HG02938 (cell line): ENCODE data around the gene OPALIN.
"Not testable (repeated sequence)": the region's sequence is repeated elsewhere in the genome, so short reads cannot be mapped to it uniquely, and the experiment has no call there.

Experiments
- ATAC-seq: cut with Tn5 transposase; IDR thresholded peaks from one replicate; pipeline ENCODE4 v1.9.1; 2021; ENCODE audit warnings: mild to moderate bottlenecking, moderate library complexity; ENCODE audit not compliant: unreplicated experiment

OPALIN gene

DNA sequence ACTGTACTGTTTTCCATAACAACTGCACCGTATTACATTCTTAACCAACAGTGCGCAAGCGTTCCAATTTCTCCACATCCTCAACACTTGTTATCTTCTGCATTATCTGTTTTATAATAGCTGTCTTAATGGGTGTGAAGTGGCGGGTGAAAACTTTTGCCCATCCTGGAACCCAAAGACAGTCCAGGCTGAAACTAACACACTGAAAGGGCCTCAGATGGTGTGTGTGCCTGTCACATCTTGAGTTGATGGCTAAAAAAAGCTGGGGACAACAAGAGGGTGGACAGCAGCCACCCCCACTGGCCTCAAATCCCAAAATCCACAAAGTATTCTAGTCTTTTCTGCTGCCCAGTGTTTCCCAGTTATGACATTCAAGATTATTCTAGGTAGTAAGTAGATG lies 19.4 kb downstream of the OPALIN start:
- no peak for ATAC-seq

DNA sequence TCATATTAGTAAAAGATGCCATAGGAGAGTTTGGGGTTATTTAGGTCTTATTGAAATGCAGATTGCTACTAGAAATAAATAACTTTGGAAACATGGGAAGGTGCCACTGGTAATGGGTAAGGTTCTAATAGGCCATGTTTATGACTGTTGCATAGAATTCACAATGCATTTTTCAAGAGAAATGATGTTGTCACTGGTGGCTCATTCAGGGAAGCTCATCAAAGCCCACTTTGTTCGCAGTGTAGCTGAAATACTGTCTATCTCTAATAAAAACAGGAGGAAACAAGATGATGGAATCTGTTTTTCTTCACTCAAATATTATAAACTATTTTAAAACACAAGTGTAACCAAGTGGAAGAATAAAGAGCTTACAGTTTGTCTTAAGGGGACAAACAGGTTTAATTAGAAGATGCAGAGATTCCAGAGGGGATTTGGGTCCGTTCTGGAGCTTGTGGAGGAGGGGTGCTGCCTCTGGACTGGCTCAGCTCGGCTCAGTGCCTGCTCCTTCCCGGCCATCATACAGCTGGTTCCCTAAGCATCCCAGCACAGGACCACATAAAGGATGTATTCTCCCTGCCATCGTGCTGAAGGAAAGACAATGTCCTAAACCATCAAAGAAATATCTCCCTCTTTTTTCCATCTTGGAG lies 20.4 kb downstream of the OPALIN start:
- ATAC-seq: no peak

DNA sequence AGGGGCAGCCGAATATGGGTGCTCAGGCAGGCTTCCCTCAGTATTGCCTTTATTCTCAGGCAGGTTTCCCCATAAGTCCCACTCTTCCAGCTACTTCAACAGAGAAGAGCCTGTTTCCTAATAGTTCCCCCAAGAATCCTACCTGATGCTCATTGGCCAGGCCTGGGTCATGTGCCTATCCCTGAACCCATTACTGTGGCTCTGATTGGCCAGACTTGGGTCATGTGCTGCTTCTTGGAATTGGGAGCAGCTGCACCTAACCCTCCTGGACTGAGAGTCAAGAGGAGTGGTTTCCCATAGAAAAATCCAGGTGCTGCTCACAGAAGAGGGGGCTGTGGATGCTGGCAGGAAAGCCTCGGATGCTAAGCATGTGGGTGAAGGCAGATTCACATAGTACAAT lies 21.7 kb downstream of the OPALIN start:
- no peak for ATAC-seq

DNA sequence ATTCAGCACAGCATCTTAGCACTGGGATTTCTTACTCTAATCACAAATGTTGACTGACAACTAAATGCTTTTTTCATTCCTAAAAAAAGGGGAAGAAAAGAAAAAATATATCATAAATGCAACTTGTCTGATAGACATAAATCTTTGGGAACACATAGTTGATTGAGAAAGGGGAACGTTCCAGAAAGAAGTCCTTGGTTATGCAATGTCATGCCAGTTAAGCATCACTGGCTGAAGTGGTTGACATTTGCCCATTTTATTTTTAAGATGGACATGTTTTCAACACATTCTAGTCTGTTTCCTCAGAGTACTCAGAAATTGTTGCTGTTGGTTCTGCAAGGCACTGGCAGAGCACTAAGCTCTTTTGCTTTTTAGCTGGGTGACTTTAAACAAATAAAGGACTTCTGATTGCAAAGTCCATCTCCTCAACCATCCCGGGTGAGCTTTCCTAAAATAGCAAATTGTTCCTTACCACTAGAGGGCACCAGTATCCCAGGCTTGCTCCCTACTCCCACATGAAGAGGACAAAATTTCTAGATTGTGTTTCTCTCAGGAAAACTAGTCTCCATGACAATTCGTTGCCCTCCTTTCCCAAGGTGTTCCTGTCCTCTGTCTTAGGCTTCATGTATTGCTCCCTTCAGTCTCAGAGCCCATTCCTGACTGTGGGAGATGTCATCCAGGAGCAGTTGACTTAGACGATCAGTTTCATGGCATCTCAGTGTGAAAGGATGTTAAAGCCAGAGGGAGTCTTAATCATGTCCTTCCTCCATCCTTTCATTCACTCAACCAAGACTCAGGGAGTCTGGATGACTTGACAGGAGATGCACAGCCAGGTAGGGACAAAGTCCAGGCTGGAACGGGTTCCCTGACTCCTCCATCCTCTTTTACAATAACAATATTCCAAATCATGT lies 23.9 kb downstream of the OPALIN start:
- no peak for ATAC-seq

DNA sequence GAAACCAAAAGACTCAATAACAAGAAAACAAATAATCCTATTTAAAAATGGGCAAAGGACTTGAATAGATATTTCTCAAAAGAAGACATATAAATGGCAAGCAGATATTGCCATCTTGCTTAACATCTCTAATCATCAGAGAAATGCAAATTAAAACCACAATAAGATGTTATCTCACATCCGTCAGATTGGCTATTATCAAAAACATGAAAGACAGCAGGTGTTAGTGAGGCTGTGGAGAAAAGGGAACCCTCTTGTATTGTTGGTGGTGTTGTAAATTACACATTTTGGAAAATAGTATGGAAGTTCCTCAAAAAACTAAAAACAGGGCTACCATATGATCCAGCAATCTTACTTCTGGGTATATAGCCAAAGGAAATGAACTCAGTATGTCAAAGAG lies 25.7 kb downstream of the OPALIN start:
- ATAC-seq: no peak

DNA sequence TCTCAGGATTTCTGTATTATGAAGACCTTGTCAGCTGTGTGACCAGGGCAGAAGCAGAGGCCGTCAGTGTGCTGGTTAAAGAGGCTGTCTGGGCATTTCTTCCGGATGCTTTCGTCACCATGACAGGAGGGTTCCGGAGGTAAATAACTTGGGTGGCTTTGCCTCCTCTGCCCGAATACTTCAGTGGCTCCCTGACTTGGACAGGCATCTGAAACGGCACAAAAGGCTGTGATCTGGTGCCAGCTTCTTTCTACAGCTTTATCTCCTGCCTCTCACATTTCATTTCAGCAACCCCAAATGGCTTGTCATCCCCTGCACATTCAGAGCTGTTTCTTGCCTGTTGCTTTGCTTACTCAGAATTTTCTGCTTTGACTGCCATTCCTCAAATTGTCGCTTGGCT lies 31.3 kb downstream of the OPALIN start:
- ATAC-seq: no peak

DNA sequence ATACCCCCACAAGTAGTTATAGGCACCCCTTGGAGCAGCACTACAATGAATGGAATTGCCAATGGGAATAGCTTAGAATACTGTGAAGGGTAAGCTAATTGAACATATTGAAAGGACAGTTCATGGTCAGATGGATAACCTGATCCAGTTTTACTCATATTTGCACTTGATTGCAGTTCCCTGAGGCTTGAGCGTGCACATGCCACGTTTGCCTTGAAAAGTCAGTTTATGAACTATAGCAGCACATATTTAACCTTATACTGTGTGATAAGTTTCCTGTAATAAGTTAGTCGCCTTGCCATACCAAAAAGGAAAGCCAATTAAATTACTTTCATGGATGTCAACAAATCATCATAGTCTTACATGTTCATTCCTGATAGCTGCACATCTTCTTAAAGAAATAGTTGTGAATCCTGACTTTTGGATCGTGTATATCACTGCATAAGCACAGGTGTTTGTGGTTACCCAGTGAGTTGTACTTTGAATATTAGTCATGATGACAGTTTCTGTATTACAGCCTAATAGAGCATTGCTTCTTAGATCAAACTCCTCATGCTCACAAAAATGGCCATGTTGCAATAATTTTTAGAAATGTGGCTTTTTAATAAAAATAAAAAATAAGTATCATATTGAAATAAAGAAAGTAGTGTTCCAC lies 33.0 kb downstream of the OPALIN start:
- ATAC-seq: peak; percentile 98

DNA sequence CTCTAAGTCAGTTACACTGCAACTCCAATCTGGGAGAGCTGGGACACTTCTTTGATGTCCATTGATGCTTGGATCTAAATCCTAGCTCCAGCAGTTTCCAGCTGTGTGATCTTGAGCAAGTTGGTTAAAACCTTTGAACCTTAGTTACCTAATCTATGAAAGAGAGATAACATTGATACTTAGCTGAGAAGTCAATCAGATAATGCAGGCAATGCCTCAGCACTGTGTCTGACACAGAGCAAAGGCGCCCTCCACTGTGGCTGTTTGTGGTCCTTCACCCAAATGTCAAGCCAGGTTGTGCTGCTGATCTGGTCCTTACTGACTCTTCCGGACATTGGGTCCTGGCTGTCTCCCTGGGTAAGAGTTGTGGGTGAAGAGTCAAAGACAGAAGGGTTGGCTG lies 34.4 kb downstream of the OPALIN start:
- ATAC-seq: no peak

DNA sequence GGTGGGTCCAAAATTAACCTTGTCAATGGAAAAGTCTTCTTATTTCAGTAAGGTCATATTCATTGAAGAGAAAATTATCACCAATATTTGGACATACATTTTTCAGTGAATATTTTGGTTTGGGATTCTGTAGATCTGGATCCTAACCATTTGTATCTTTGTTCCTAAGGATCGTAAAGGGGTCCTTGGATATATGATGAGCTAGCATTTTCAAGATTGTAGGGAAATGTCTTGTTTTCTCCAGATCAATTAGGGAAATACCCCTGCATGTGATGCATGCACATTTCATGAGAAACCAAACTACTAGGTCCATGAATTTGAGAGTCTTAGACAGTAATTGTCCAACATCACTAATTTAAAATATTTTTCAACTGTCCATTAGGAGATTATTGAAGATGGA lies 36.5 kb downstream of the OPALIN start:
- no peak for ATAC-seq

DNA sequence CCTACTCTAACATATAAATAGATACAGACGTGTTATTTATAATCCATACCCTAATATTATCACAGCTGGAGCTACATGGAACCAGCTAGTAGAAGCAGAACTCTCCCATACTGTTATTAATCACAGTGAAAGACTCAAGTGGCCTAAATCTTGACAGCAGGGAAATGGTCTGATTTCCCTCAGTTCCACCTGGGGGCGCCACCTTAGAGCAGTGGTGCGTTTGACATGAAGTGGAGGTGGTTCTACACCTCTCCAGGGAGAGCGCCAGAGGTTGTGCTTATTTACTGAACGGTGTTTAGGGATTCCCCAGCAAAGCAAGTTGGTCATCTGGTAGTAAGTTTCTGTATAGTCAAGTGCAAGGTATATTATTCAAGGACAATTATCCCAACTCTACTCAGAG lies 37.0 kb downstream of the OPALIN start:
- ATAC-seq: no peak

DNA sequence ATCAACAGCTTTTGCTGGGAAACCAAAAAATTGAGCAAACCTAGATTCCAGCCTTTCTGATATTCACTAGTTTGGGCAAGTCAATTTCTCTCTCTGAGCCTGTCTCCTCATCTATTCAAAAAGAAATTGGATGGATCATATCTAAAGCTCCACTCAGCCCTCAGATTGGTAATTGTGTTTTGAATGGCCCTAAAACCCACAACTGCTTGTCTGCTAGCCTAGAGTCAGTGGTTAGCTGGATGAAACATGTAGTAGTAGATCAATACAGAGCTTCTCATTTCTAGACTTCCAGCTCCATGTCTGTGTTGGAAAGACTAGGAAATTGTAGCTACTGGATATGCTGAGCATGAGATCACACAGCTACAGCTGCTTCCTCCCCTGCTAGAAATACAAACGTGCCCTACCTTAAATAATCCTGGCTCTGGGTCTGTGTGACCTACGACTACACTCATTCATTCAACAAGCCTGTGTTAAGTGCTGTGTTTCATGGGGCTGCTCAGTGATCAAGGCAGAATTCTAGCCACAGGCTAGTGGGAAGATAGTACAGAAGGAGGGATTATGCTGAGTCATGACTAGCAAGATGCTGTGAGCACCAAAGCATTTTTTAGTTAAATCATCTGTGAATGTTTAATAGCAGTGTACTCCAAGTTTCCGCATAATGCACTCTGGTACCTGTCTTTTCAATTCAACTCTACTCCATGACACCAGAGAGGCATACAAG lies 38.9 kb downstream of the OPALIN start:
- ATAC-seq: no peak

DNA sequence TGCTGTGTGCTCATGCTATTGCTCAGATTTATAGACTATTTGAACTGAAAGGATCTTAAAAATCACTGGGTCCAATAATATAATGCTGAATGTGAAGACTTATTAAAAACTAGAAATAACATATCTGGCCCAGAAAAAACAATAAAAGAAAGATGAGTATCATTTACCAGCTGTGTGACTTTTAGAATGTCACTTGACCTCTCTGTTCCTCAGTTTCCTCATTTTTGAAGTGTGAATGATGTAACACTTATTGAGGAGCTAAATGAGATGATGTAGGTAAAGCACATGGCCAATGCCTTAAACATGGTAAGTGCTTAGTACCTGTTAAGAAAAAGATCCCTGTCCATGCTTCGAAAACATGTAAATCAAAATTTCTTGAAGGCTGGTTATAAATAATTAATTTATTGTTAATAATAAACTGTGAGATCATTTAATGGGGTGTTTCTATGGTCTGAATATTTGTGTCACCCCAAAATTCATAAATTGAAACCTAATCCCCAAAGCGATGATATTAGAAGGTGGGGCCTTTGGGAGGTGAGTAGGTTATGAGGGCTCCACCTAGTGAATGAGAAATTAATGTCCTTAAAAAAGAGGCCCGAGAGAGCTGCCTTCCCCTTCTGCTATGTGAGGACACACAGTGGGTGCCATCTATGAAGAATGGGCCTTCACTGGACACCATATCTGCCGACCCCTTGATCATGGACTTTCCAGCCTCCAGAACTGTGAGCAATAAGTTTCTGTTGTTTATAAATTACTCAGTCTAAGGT lies 41.6 kb downstream of the OPALIN start:
- no peak for ATAC-seq

DNA sequence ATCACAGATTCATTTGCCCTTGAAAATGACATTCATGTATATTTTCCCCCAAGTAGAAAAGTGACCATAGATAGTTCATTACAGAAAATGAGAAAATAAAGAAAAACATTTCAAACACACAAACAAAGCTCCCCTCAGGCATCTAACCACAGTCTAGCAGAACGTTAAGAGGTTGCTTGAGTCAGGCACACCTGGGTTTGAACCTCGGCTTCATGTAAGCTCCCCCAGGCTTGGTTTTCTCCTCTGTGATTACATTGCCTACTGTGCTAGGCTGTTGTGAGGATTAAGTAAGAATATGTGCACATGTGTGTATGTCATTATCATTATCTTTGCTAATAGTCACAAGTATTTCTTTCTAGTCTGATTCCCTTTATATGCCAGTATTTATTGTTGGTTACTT lies 45.5 kb downstream of the OPALIN start:
- ATAC-seq: no peak

DNA sequence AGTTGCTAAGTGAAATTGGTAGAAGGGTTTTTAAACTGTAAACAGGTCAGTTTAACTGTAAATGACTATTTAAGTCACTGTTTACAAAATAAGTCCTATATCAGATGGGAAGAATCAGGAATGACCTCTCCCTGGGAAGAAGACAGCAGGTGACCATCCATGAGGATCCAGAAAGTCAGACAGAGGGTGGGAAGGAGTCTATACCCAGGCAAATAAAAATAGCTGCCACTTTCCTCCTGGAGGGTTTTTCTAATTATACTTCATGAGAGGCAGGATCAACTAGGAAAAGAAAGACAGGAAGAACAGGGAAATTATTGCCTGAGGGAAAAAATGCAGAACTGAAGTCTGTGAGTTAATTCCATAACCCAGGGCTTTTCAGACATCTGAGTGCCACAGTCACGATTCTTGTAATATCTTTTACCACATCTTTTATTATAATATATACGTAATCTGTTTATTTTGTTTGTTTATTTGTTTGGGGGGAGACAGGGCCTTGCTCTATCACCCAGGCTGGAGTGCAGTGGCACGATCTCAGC lies 47.6 kb downstream of the OPALIN start:
- no peak for ATAC-seq

DNA sequence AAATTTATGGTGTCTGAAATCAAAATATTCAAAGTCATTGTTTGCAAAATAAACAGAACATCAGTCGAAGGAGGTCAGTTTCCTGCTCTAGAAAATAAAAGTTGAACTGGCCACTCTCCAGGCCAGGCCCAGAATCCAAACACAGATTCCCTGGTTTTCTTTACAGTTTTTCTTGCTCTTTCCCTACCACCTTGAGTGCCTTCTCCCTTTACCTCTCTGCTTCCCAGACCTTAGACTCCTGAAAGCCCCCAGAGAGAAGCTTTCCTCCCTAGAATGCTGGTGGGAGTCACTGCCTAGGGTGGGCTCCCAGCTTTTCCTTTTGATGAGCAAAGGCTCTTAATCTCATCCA lies 48.5 kb downstream of the OPALIN start:
- ATAC-seq: no peak

DNA sequence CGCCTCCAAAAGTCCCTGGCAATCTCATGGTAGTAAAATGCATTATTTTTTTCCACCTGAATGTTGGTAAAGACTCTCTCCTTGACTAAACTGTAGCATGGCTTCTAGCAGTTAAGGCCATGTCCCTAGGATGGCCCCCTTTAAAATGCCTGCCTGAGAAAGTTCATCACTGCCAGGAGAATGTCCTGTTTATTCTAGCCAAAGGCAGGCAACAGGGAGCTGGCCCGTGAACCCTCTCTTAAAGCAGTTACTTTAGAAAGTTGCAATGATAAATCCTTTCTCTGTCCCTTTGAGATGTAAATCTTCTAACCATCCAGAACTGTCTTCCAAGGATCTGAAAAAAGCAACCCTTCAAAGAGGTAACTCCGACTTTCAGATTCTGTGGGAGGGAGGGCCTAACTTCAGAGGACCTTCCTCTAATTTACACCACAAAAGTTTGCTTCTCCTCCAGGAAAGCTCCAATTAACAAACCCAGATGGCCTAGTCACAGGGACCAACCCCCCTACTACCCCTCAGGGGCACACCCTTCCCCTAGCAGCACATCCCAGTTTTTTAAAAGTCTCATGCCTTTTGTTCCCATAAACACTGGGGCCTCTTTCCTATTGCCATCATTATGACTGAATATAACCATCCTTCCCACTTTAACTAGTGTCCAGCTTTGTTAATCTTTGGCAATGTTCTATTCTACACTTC lies 49.0 kb downstream of the OPALIN start:
- ATAC-seq: no peak

DNA sequence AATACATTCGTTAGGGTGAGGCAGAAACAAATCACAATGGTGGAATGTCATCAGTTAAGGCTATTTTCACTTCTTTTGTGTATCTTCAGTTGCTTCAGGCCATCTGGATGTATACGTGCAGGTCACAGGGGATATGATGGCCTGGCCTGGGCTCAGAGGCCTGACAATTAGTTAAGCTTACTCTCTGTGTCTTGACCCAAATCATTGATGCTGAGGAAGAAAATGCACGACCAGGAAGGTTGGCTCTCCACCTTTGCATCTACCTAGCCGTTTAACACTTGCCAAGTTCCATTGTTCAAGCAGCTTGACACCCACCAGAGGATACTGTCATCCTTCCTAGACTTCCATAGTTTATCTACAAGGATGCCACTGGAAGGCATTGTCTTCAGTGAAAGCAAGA lies 49.9 kb downstream of the OPALIN start:
- ATAC-seq: not testable (repeated sequence)

DNA sequence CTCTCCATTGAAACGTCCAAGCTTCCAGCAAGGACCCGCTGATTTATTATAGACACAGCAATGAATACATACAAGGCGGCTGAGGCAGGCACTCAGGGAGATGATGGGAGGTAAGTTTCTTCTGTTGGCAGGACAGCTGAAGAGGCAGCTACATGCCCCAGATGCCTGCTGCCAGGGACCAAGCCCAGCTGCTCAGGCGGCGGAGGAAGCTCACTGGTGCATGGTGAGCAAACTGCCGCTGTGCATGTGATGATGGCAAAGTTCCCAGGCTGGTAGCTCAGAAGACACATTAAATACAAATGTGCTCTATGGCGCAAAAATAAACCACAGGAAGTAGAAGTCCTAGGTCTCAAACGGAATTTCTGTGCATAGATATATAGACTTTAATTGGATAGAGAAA lies 52.3 kb downstream of the OPALIN start:
- no peak for ATAC-seq

DNA sequence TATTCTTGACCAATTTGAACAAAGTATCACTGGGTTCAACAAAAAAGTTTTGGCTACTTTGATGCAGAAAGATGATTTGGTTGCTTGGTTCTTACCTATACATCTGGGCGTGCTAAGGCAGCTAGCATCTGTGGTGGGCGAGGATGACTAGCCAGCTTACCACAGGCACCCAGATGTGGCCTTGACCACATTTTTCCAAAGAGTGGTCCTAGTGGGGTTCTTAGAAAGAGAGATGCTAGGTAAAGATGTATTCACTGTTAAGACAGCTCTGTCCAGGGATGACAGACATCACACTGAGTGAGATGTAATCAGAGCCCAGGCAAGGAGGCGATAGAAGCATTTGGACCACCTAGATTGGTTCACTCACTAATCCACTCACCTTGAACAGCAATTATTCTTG lies 53.8 kb downstream of the OPALIN start:
- ATAC-seq: no peak

DNA sequence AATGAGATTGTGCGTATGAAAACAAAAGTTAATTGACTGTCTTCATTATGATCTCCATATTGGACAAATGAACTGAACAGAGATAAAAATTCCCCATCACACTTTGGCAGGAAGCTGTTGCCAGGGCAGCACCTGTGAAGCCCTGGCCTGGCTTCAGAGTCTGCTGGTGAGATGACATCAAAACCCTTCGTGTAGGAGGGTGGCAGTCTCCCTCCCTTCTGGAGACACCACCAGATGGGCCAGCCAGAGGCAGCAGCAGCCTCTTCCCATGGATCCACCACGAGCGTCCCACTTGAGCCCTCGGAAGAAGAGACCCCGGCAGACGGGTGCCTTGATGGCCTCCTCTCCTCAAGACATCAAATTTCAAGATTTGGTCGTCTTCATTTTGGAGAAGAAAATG lies 54.6 kb downstream of the OPALIN start, which contains the start of gene DNTT:
Gene DNTT, plus strand, starts transcription at position 205 of the 400 bp plus-strand sequence. Its CDS starts 64 bp downstream, at position 269.
- no peak for ATAC-seq
